BLaER1 treated with 17β-estradiol and CSF1 and Interleukin-3, amounts not matched to agents 10 nM and 100 nM (cell line): ENCODE data around the gene ZDHHC16.

ENCODE experiments used
- H3K27ac ChIP-seq, 11 experiments: shearing (Covaris generic); formaldehyde crosslinking; 2 replicates each; pipeline ENCODE4 v1.8.1; 2022
- H3K27me3 ChIP-seq, 11 experiments: shearing (Covaris generic); formaldehyde crosslinking; 2 replicates each; pipeline ENCODE4 v1.8.1; 2022
- H3K36me3 ChIP-seq, 11 experiments: shearing (Covaris generic); formaldehyde crosslinking; 2 replicates each; pipeline ENCODE4 v1.8.1; 2022
- H3K4me1 ChIP-seq, 10 experiments: shearing (Covaris generic); formaldehyde crosslinking; 2 replicates each; pipeline ENCODE4 v1.8.1; 2022
- H3K4me2 ChIP-seq, 11 experiments: shearing (Covaris generic); formaldehyde crosslinking; 2 replicates each; pipeline ENCODE4 v1.8.1; 2022
- H3K4me3 ChIP-seq, 10 experiments: shearing (Covaris generic); formaldehyde crosslinking; 2 replicates each; pipeline ENCODE4 v1.8.1; 2022
- H3K9ac ChIP-seq, 11 experiments: shearing (Covaris generic); formaldehyde crosslinking; 2 replicates each; pipeline ENCODE4 v1.8.1; 2022
- H3K9me3 ChIP-seq, 11 experiments: shearing (Covaris generic); formaldehyde crosslinking; replicated peaks in 1 of 11; 2 replicates each; pipeline ENCODE4 v1.8.1; 2022
- H4K20me1 ChIP-seq, 11 experiments: shearing (Covaris generic); formaldehyde crosslinking; 2 replicates each; pipeline ENCODE4 v1.8.1; 2022
- Cebpa-rat ChIP-seq, 11 experiments: shearing (Covaris generic); IDR thresholded peaks; 2 replicates each; pipeline ENCODE4 v1.8.1; 2022

The ZDHHC16 gene

DNA sequence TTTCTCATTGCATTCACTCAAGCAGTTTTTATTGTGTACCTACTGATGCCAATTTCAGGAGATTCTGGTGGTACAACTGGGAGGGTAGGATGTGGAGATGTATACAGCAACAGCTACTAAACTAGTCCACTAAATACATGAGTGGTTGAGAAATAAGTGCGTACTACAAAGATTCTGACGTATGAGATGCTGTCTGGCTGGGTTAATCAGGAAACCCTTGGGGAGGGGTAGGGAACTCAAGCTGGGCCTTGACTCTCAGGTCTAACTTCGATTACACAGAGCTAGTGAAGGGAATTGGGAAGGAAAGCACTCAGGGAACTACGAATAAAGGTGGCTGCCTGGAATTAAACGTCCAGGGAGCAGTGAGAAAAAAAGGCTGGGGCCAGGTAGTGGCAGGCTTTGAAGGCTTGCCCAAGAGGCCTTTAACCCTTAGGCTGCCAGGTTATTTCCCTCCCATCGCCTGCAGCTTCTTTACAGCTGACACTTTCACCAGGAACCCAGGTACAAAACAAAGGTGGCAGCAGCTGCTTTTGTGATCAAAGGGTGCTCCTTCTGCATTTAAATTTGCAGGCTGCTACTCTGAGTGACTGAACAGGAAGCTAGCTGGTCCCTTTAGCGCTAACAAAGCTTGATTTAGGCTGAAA is 49.0 kb downstream of the ZDHHC16 start:
- Histone ChIP-seq H3K4me2 (peak overlapping the region; percentile 48 to 93 (median 86)), H3K36me3 (peaks cover 4 to 31% (median 20%) of the 10 kb centered on the region in 11 experiments; a peak in 19 of 22 replicates), H3K9ac (peak overlapping the region in 4 of 11 experiments; percentile 5 to 43 (median 30); a peak in 3 of 22 replicates), H4K20me1 (peaks cover 53 to 87% (median 78%) of the 10 kb centered on the region in 11 experiments; a peak in 21 of 22 replicates), H3K9me3 (no peaks in the 10 kb centered on the region), H3K4me1 (peaks cover 54 to 79% (median 70%) of the 10 kb centered on the region in 10 experiments), H3K4me3 (no peak overlapping the region), H3K27ac (no peak overlapping the region), H3K27me3 (peaks cover 5 to 13% (median 12%) of the 10 kb centered on the region in 11 experiments)
- TF ChIP-seq Cebpa-rat (IDR thresholded peaks at IDR 0.05): no peak

DNA sequence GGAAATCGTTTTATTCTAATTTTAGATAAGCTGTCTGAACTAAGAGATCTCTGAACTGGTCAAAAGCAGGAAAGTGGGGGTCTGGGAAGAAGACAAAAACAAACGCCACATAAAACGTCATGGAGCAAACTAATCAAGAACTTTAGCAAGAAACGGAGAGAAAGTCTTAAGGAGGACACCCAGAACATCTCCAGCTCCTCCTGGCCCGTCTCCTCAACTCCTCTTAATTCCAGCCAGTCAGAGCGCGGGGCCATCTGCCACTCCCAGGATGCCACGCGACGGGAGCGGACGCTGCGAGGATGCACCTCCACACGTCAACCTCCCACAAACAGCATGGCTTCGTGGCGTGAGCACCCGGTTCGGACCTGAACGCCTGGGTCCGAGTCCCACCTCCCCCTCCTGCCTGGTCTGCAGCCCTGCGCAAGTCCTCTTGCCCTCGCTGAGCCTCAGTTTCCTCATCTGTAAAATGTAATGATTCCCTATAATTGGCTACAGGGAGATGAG is 51.6 kb downstream of the ZDHHC16 start:
- peak overlapping the region; percentile 72 to 93 (median 89) for H3K27ac ChIP-seq
- peak overlapping the region; percentile 84 to 98 (median 92) for H3K4me3 ChIP-seq
- TF ChIP-seq Cebpa-rat (IDR thresholded peaks at IDR 0.05): no peak
- H3K4me1 ChIP-seq: peaks cover 50 to 71% (median 55%) of the 10 kb centered on the region in 10 experiments
- H4K20me1 ChIP-seq: peaks cover 37 to 77% (median 71%) of the 10 kb centered on the region in 11 experiments; a peak in 20 of 22 replicates
- H3K9ac ChIP-seq: peak overlapping the region; percentile 81 to 93 (median 91)
- peaks cover 14 to 39% (median 37%) of the 10 kb centered on the region in 11 experiments for H3K27me3 ChIP-seq
- H3K36me3 ChIP-seq: peaks cover 4 to 25% (median 17%) of the 10 kb centered on the region in 11 experiments; a peak in 19 of 22 replicates
- H3K9me3 ChIP-seq: no peaks in the 10 kb centered on the region
- peak overlapping the region; percentile 75 to 93 (median 89) for H3K4me2 ChIP-seq

DNA sequence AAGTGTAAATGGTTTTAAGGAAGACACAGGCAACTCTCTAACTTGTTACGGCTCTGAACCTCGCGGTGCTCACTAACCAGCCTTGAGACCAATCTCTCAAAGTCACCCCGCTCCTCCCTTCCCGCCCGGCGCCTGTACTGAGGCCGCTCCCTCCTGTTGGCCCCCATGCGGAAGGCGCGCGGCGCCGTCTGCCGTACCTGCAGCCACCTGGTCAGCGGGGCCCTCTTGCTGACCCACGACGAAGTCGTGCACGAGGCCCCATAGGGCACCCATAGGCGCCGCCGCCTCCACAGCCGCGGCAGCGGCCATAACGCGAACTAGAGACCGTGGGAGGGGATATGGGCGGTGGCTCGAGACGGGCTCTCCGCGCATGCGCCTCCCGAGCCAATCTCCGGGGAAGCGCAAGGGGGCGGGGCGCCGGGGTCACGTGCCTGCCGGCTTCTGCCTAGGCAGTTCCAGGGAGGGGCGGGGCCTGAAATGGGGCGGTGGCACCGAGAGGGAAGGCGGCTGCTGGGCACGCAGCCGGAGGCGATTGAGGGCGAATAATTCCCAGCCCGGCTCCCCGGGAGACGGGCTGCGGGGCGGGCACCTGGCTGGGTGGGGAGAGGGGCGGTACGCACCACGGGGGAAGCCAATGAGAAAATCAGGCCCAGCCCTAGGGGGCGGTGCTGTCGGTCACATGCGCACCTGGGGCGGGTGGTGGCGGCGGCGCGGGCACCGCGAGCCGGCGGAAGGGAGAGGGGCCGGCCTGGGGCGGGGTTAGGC is 52.3 kb downstream of the ZDHHC16 start, which contains the start of gene MMS19:
MMS19 (minus strand) TSS at position 347 of the 765 bp plus-strand sequence; CDS start at position 309, 38 bp downstream.
- H3K4me1 ChIP-seq: peaks cover 52 to 74% (median 55%) of the 10 kb centered on the region in 10 experiments
- 0 out of 22 replicates have a peak, but pooled peaks cover 0 to under 1% (median 0%) of the 10 kb centered on the region in 11 experiments for H3K9me3 ChIP-seq
- H4K20me1 ChIP-seq: peaks cover 31 to 76% (median 64%) of the 10 kb centered on the region in 11 experiments; a peak in 20 of 22 replicates
- peaks cover 14 to 39% (median 37%) of the 10 kb centered on the region in 11 experiments for H3K27me3 ChIP-seq
- H3K36me3 ChIP-seq: peaks cover 2 to 19% (median 12%) of the 10 kb centered on the region in 11 experiments; a peak in 19 of 22 replicates
- no peak for TF ChIP-seq Cebpa-rat (IDR thresholded peaks at IDR 0.05)
- H3K9ac ChIP-seq: peak within 1 kb of the TSS; percentile 81 to 93 (median 91)
- peak within 1 kb of the TSS; percentile 84 to 100 (median 98) for H3K4me2 ChIP-seq
- H3K27ac ChIP-seq: peak within 1 kb of the TSS; percentile 72 to 93 (median 89)
- H3K4me3 ChIP-seq: peak within 1 kb of the TSS; percentile 84 to 98 (median 92)

DNA sequence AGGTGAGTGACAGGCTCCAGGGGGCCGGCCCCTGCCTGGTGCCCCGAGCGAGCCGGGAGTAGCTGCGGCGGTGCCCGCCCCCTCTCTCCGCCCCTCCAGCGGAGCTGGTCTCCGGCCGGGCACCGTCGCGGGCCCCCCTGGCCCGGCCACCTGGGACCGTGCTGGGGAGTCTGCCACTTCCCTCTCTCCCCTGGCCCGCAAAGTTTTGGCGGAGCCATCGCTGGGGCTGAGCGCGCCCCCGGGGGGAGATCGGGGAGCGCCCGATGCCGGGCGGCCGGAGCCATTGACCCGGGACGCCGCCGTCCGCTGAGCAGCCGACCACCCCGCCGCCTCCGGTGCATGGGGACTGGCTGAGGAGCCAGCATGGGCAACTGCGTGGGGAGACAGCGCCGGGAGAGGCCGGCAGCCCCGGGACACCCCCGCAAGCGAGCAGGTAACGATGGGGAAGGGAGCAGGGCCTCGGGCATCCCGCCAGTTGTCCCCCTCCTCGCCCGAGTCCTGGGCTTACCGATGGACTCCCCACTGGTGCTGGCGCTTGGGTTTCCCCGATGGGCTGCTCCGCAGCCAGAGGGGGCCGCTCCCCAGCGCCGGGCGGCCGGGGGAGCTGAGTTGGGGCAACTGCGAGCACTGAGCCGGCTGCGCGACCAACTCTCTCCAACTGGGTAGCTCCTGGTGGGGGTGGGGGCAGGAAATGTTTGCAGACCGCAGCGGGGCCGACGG is 53.0 kb downstream of the ZDHHC16 start, which contains the start of gene UBTD1:
UBTD1 (plus strand) TSS at position 84 of the 720 bp plus-strand sequence; CDS start at position 364, 280 bp downstream.
- peaks cover 25 to 77% (median 58%) of the 10 kb centered on the region in 11 experiments; a peak in 20 of 22 replicates for H4K20me1 ChIP-seq
- no peak for TF ChIP-seq Cebpa-rat (IDR thresholded peaks at IDR 0.05)

DNA sequence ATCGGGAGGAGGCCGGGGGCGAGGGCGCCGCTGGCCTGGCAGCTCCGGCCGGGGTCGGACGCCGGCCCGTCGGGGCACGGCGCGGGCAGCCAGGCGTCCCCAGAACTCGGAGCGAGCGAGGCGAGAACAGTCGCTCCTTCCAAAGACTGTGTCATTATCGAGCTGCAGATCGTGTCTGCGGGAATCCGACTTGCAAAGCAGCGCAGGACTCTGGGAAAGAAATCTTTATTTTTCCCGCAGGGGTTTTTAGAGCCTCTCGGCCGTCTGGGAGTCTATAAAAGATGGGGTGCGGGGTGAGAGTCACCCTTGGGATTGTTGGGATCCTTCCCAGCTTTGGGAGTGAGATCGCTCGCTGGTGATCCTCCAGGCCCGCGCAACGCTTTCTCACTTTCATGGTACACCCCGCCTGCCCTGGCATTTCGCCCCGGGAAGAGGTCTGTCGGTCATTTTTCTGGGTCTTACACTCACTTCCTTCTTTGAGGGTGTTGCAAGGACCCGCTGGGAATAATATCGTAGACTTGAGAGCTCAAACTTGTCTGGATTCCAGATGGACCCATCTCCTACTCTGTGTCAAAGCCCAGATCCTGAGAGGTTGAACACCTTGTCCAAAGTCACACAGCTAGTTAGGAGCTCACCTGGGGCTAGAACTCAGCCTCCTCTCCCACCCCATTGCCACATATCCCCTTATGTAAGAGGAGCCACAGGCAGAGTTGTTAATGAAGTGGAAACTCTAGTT is 53.8 kb downstream of the ZDHHC16 start:
- Histone ChIP-seq H3K27me3 (peaks cover 14 to 39% (median 37%) of the 10 kb centered on the region in 11 experiments), H3K9me3 (0 out of 22 replicates have a peak, but pooled peaks cover 0 to 5% (median 0%) of the 10 kb centered on the region in 11 experiments), H3K4me2 (peak overlapping the region; percentile 82 to 100 (median 98)), H3K9ac (peak overlapping the region; percentile 81 to 93 (median 91)), H3K4me1 (peaks cover 41 to 69% (median 44%) of the 10 kb centered on the region in 10 experiments), H3K4me3 (peak overlapping the region; percentile 84 to 98 (median 92)), H3K36me3 (peaks cover 0 to 9% (median 5%) of the 10 kb centered on the region in 11 experiments; a peak in 1 of 22 replicates), H4K20me1 (peaks cover 18 to 77% (median 50%) of the 10 kb centered on the region in 11 experiments; a peak in 20 of 22 replicates), H3K27ac (peak overlapping the region in 10 of 11 experiments; percentile 66 to 93 (median 89); a peak in 17 of 22 replicates)
- TF ChIP-seq Cebpa-rat (IDR thresholded peaks at IDR 0.05): no peak

More for the DNA sequence above, 53.0 kb downstream of the ZDHHC16 start, which contains the start of gene UBTD1:
- H3K36me3 ChIP-seq: peaks cover 0 to 12% (median 5%) of the 10 kb centered on the region in 11 experiments; a peak in 5 of 22 replicates
- peak within 1 kb of the TSS; percentile 84 to 100 (median 98) for H3K4me2 ChIP-seq
- peak within 1 kb of the TSS; percentile 72 to 93 (median 89) for H3K27ac ChIP-seq
- peaks cover 14 to 39% (median 37%) of the 10 kb centered on the region in 11 experiments for H3K27me3 ChIP-seq
- peaks cover 48 to 74% (median 50%) of the 10 kb centered on the region in 10 experiments for H3K4me1 ChIP-seq
- peak within 1 kb of the TSS; percentile 81 to 93 (median 91) for H3K9ac ChIP-seq
- H3K9me3 ChIP-seq: 0 out of 22 replicates have a peak, but pooled peaks cover 0 to 5% (median 0%) of the 10 kb centered on the region in 11 experiments
- peak within 1 kb of the TSS; percentile 84 to 98 (median 92) for H3K4me3 ChIP-seq

DNA sequence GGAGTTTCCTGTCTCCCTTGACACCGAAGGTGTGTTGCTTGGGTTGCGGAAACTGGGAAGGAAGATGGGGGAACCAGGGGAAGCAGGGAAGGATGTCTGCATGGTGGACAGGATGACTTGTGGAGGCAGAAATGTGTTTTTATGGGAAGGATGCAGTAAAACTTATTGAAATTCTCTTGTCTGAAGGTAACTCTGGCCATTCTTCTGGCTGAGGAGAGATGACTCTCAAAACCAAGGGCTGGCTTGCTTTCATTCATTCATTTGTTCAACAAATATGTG is 54.3 kb downstream of the ZDHHC16 start:
- H3K9ac ChIP-seq: peak overlapping the region in 5 of 11 experiments; percentile 85 to 92 (median 91); a peak in 6 of 22 replicates
- H3K4me1 ChIP-seq: peaks cover 36 to 69% (median 39%) of the 10 kb centered on the region in 10 experiments
- no peak for TF ChIP-seq Cebpa-rat (IDR thresholded peaks at IDR 0.05)
- H3K36me3 ChIP-seq: peaks cover 0 to 9% (median 5%) of the 10 kb centered on the region in 11 experiments; a peak in 1 of 22 replicates
- 0 out of 22 replicates have a peak, but pooled peaks cover 0 to 5% (median 0%) of the 10 kb centered on the region in 11 experiments for H3K9me3 ChIP-seq
- H3K4me2 ChIP-seq: peak overlapping the region; percentile 82 to 100 (median 98)
- H3K4me3 ChIP-seq: peak overlapping the region in 9 of 10 experiments; percentile 84 to 98 (median 93); a peak in 15 of 20 replicates
- H4K20me1 ChIP-seq: peaks cover 13 to 77% (median 45%) of the 10 kb centered on the region in 11 experiments; a peak in 20 of 22 replicates
- peaks cover 14 to 39% (median 37%) of the 10 kb centered on the region in 11 experiments for H3K27me3 ChIP-seq
- H3K27ac ChIP-seq: 0 out of 22 replicates have a peak overlapping the region, but pooled peaks of 1 of the 11 experiments have one; percentile 90

DNA sequence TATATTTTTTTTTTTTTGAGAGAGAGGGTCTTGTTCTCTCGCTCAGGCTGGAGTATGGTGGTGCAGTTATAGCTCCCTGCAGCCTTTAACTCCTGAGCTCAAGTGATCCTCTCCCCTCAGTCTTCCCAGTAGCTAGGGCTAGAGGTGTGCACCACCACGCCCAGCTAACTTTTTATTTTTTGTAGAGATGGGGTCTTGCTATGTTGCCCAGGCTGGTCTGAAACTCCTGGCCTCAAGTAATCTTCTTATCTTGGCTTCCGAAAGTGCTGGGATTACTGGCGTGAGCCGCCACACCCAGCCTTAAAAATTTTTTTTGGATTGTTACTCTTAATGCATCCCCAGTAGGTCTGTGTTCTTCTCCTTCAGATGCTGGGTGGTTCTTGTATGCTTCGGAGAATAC is 56.9 kb downstream of the ZDHHC16 start:
- Histone ChIP-seq H3K36me3 (no peaks in the 10 kb centered on the region), H3K4me2 (peak overlapping the region in 4 of 11 experiments; percentile 27 to 48 (median 41); a peak in 7 of 22 replicates), H3K27me3 (peaks cover 14 to 39% (median 37%) of the 10 kb centered on the region in 11 experiments), H3K9ac (no peak overlapping the region), H3K4me3 (no peak overlapping the region), H4K20me1 (peaks cover 3 to 73% (median 24%) of the 10 kb centered on the region in 11 experiments; a peak in 16 of 22 replicates), H3K9me3 (0 out of 22 replicates have a peak, but pooled peaks cover 0 to 5% (median 0%) of the 10 kb centered on the region in 11 experiments), H3K27ac (no peak overlapping the region), H3K4me1 (peaks cover 10 to 62% (median 18%) of the 10 kb centered on the region in 10 experiments)
- TF ChIP-seq Cebpa-rat (IDR thresholded peaks at IDR 0.05): no peak
